Neural cell (in vitro differentiated cells): Measurements from ENCODE around the gene PRKAR1B.

Experiments
- CTCF ChIP-seq: fragments of 450-650 bp; IDR thresholded peaks from 2 replicates; pipeline ENCODE4 v1.5.1; 2014; ENCODE audit warnings: antibody characterized with exemption, mild to moderate bottlenecking, moderate library complexity; ENCODE audit not compliant: poor library complexity, severe bottlenecking
- EP300 ChIP-seq: fragments of 450-650 bp; conservative IDR thresholded peaks from 2 replicates; pipeline ENCODE4 v1.6.1; 2014; ENCODE audit warnings: antibody characterized with exemption, mild to moderate bottlenecking, moderate library complexity; ENCODE audit not compliant: poor library complexity, severe bottlenecking
- EZH2 ChIP-seq: fragments of 200-600, 300-800 bp; shearing (Covaris generic), sonication (generic); IDR thresholded peaks from 2 replicates; pipeline ENCODE4 v1.6.1; 2014; ENCODE audit warnings: antibody characterized with exemption, low read length, borderline replicate concordance, mild to moderate bottlenecking; ENCODE audit not compliant: insufficient read depth, poor library complexity, severe bottlenecking
- MXI1 ChIP-seq: fragments of 450-650 bp; conservative IDR thresholded peaks from 2 replicates; pipeline ENCODE4 v1.6.1; 2014; ENCODE audit warnings: antibody characterized with exemption, mild to moderate bottlenecking; ENCODE audit not compliant: poor library complexity, severe bottlenecking
- POLR2AphosphoS5 ChIP-seq: IDR thresholded peaks from 2 replicates; pipeline ENCODE4 v1.6.1; 2012
- RAD21 ChIP-seq: fragments of 450-650 bp; conservative IDR thresholded peaks from 2 replicates; pipeline ENCODE4 v1.6.1; 2014; ENCODE audit warnings: antibody characterized with exemption, mild to moderate bottlenecking, moderate library complexity
- SMC3 ChIP-seq: fragments of 450-650 bp; conservative IDR thresholded peaks from 2 replicates; pipeline ENCODE4 v1.6.1; 2014; ENCODE audit warnings: antibody characterized with exemption, mild to moderate bottlenecking, moderate library complexity; ENCODE audit not compliant: poor library complexity
- TAF1 ChIP-seq: IDR thresholded peaks from 2 replicates; pipeline ENCODE4 v1.6.1; 2012; ENCODE audit warnings: low read depth
- TF ChIP-seq, protein P1 (sequence below): IDR thresholded peaks from 2 replicates; pipeline ENCODE4 v1.6.1; 2012; ENCODE audit warnings: borderline replicate concordance

GRCh38 chr7:524800-525199, 202.3 kb downstream of the PRKAR1B start:
- TF ChIP-seq POLR2AphosphoS5 (no peak), CTCF (no peak), TAF1 (no peak), SMC3 (no peak), MXI1 (no peak), EZH2 (no peak), RAD21 (no peak), EP300 (no peak)
- TF ChIP-seq, protein P1, sequence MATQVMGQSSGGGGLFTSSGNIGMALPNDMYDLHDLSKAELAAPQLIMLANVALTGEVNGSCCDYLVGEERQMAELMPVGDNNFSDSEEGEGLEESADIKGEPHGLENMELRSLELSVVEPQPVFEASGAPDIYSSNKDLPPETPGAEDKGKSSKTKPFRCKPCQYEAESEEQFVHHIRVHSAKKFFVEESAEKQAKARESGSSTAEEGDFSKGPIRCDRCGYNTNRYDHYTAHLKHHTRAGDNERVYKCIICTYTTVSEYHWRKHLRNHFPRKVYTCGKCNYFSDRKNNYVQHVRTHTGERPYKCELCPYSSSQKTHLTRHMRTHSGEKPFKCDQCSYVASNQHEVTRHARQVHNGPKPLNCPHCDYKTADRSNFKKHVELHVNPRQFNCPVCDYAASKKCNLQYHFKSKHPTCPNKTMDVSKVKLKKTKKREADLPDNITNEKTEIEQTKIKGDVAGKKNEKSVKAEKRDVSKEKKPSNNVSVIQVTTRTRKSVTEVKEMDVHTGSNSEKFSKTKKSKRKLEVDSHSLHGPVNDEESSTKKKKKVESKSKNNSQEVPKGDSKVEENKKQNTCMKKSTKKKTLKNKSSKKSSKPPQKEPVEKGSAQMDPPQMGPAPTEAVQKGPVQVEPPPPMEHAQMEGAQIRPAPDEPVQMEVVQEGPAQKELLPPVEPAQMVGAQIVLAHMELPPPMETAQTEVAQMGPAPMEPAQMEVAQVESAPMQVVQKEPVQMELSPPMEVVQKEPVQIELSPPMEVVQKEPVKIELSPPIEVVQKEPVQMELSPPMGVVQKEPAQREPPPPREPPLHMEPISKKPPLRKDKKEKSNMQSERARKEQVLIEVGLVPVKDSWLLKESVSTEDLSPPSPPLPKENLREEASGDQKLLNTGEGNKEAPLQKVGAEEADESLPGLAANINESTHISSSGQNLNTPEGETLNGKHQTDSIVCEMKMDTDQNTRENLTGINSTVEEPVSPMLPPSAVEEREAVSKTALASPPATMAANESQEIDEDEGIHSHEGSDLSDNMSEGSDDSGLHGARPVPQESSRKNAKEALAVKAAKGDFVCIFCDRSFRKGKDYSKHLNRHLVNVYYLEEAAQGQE: no peak
